Measurements from ENCODE around the gene MDN1.
"Not testable (repeated sequence)": the region's sequence is repeated elsewhere in the genome, so short reads cannot be mapped to it uniquely, and the experiment has no call there.

The MDN1 gene

DNA sequence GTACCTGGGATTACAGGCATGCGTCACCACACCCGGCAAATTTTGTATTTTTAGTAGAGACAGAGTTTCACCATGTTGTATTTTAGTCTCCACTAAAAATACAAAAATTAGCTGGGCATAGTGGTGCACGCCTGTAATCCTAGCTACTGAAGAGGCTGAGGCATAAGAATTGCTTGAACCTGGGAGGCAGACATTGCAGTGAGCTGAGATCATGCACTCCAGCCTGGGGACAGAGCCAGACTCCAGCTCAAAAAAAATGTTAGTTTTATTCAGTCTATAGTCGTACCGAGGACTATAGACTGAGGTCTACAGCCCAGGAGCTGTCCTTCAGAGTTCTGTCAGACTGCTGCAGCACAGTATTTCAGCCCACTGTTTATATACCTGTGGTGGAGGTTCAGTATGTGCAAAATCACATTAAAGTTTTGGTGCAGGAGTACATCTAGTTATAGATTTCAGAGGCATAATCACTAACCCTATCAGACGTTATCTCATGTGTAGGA lies 6.5 kb upstream of the MDN1 start:
- no peak for DNase-seq (ENCODE audit: low read depth, low spot score)

DNA sequence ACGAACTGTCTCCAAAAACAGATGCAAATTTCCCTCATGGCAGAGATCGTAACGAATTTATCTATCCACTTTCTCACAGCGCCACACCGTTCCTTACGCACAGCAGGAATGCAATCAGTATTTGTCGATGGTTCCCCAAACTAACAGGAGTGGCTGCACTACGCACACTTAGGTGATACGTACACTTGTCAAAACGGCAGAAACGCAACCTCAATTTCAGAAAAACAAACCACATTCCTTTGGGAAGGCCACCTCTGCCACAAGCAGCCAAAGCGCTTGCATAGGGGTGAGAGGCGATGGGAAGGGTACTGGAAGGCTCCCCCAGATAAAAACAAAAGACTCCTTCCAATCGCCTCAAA lies 638 bp downstream of the MDN1 start:
- DNase-seq (ENCODE audit: low read depth, low spot score), result no peak

DNA sequence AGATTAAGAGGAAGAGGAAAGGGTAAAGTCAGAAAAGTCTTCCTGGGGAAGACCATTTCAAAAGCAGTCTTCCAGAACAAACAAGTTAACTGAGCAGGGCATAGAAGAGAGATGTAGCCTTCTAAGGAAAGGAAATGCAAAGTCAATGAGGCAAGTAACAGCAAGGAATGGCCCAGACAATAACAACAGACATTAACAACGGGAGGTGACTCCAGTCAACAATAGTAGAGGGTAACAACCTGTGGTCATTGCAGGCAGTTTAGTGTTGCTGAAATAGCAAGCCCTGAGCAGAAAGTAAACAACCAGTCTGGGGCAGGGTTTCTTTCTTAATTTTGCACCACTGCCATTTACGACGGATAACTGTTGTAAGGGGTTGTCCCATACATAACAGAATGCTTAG lies 2.1 kb downstream of the MDN1 start:
- no peak for DNase-seq (ENCODE audit: low read depth, low spot score)

DNA sequence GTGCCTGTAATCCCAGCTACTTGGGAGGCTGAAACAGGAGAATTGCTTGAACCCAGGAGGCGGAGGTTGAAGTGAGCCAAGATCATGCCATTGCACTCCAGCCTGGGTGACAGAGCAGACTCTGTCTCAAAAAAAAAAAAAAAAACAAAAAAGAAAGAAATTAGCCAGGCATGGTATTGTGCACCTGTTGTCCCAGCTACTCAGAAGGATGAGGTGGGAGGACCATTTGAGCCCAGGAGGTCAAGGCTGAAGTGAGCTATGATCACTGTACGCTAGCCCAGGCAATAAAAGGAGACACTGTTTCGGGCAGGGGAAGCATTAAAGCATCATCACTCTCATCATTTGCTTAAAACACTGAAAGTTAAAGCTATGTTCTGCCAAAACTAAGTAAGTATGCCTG lies 6.2 kb downstream of the MDN1 start:
- DNase-seq (ENCODE audit: low read depth, low spot score), result not testable (repeated sequence)

DNA sequence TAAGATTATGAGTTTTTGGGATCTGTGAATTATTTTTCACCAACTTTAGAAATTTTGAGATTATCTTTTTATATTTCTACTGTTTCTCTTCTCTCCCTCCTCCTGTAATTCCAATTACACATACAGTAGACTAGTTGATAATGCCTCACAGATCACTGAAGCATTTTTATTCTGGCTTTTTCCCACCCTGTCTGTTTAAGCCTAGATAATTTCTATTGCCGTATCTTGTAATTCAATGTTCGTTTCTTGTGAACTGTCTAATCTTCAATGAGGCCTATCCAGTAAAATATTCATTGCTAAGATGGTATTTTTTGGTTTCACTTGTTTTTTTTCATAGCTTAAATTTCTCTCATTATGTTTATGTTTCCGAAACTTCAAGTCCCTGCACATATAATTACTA lies 12.0 kb downstream of the MDN1 start:
- DNase-seq (ENCODE audit: low read depth, low spot score), result no peak

DNA sequence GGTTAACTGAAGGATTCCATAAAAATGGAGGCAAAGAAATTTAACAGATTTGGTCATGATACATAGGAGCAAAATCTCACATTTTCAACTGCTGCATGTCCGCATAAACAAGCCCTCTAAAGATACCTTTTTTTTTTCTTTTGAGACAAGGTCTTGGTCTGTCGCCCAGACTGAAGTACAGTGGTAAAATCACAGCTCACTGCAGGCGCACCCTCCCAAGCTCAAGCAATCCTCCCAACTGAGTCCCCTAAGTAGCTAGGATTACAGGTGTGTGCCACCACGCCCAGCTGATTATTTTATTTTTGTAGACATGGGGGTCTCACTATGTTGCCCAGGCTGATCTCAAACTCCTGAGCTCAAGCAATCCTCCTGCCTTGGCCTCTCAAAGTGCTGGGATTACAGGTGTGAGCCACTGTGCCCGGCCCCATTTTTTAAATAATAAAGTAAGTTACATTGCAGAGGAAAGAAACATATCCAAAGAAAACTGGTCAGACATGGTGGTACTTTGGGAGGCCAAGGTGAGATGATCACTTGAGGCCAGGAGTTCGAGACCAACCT lies 13.7 kb downstream of the MDN1 start:
- DNase-seq (ENCODE audit: low read depth, low spot score), result no peak

DNA sequence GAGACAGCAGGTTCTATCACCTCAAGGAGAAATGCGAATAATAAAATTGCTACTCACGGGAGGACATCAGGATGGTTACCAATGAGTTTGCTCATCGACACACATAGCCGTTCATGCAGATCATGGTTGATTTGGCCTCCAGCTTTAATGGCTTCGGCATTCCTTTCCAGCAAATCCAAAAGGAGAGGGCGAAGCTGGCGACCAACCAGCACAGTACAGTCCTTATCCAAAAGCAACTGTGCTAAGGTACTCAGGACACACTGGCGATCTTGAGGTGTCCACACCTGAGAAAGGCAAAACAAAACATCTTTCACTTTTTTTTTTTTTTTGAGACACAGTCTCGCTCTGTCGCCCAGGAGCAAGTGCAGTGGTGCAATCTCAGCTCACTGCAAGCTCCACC lies 16.3 kb downstream of the MDN1 start:
- no peak for DNase-seq (ENCODE audit: low read depth, low spot score)

DNA sequence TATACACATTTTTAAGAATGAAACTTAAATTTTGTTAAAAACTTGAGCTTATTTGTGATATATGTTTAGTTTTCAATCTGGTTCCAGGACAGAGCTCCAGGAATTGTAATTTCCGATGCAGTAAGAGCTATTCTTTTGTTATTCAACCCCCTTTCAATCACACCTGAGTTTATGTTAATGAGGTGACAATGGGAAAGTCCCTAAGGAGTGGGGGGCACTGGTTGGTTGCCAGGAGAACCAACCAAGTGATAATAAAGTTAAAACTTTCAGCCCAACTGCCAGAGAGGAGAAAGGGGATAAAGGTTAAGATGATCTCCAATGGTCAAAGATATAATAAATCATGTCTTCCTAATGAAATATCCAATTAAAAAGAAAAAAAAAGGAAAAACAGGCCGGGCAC lies 19.8 kb downstream of the MDN1 start:
- no peak for DNase-seq (ENCODE audit: low read depth, low spot score)

DNA sequence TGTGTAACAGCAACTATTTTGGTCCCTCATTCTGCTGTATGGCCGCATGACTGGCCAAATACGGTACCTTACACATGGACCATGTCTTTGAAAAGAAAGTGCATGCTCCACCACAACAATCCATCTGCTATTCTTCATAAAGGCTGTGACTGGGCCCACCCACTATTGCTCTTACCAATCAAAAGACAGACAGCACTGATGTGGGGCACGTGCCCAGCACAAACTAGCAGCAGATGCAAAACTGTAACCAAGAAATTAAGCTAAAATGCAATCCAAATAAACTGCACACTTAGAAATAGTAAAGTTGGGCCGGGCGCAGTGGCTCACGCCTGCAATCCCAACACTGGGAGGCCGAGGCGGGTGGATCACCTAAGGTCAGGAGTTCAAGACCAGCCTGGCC lies 20.5 kb downstream of the MDN1 start:
- DNase-seq (ENCODE audit: low read depth, low spot score), result no peak

DNA sequence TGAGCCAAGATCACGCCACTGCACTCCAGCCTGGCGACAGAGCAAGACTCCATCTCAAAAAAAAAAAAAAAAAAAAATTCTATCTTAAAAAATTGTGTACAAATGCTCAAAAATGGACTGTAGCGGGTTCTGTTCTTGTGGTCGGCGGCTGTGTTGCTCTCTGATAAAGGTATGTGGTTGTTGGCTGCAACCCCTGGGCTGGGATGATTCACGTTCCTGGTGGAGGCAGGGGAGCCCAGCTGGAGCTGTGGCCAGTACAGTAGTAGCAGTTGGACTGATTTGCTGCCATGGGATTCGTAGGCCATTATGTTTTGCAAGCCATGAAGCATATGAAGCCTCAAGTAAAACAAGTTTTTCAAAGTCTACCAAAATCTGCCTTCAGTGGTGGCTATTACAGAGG lies 22.3 kb downstream of the MDN1 start:
- DNase-seq (ENCODE audit: low read depth, low spot score), result no peak

DNA sequence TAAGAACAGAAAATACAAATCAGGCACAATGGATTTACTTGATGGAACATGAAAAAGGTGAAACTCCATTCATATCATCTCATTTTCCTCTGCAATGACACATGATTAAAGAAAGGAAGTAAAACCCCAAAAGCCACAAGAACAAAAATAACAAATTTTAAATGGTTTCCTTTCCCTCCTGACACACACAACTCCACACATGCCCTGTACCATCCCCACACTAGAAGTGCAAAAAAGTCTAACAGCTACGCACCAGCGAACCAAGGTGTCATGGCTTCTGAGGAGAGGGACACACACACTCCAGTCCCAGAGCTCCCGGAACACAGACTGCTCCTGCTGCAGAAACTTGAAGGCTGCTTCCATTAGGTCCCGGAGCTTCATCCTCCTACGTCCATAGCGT lies 25.3 kb downstream of the MDN1 start:
- no peak for DNase-seq (ENCODE audit: low read depth, low spot score)

DNA sequence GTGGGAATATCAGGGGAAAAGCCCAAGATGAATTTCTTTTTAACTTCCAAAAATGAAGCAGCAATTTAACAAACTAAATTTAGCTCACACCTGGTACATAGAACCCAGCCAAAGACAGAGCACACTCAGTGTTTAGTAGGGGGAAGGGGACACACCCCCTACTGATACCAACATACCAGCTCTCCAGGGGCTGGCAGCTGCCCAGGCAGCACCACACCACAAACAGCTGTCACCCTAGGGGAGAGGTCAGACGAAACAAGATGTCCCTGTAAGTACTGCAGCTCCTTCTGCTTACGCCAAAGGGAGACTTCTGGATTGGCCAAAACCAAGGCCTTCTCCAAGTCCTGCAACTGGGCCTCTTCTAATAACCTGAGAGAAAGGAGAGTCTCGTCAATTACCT lies 26.0 kb downstream of the MDN1 start:
- DNase-seq (ENCODE audit: low read depth, low spot score), result no peak

DNA sequence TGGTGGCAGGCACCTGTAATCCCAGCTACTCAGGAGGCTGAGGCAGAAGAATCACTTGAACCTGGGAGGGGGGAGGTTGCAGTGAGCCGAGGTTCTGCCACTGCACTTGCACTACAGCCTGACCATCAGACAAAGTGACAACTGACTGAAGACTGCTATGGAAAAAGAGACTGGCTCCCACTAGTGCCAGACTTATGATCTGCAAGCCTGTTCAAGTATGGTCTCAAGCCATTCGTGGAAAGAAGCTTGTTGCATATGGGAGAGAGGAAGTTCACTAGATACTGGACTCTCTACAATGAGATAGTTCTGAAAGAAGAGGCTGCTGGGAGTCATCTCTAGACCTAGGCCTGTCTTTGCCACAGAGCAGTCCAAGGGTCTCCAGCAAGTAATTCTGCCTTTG lies 26.7 kb downstream of the MDN1 start:
- no peak for DNase-seq (ENCODE audit: low read depth, low spot score)

DNA sequence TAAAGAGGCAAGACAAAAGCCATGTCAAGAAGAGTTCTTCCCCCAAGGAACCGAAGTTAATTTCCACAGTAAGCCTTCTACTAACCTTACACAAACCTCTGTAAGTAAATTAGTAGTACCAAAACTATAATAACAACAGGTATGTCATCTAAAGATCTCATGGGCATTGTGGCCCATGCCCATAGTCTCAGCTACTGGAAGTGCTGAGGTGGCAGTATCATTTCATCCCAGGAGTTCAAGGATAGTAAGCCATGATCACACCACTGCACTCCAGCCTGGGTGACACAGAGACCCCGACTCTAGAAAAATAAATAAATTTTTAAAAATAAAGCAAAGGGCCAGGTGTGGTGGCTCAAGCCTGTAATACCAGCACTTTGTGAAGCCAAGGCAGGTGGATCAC lies 29.2 kb downstream of the MDN1 start:
- no peak for DNase-seq (ENCODE audit: low read depth, low spot score)

DNA sequence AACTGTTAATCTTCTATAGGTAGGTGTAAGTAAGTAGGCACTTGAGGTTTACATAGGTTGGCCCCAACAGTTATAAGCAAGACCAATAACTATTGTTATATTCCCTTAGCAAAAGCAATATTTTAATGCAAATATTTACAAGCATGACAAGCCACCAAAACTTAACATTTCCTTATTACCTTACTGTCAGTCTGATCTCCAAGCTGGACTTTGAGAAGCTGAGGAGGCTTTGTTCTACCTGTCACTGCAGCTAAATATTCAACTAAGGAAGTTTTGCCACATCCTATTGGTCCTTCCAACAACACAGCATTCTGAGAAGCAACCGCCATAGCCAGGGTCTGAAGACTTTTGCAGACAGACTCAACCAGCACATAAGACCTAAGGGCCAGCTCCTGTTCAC lies 29.6 kb downstream of the MDN1 start:
- no peak for DNase-seq (ENCODE audit: low read depth, low spot score)

DNA sequence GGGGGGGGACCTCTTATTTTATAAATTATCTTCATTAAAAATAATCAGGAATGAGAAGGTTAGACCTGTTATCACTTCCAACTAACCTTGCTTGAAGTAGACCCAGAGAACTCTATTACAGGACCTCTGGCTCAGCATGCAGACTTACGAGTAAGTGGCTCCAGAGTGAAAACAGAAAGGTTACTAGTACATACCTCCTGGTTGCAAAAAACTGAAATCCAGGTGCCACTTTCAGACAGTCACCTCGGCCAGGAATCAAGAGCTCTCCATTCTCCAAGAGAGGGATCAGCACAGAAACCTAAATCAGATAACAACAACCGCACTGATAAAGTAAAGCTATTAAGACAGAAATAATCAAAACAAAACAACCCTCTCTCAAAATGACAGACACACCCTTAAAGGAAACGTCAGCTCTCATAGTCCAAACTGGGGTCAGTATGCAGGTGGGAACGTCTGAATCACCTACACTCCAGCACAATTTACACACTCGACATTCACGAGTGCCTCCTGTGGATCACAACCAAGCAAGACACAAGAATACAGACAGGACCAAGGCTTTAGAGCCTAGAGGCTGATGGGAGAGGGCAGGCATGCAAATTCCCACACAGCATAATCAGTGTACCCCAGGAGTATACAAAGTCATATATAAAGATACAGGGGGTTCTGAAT lies 31.8 kb downstream of the MDN1 start:
- DNase-seq (ENCODE audit: low read depth, low spot score), result no peak

DNA sequence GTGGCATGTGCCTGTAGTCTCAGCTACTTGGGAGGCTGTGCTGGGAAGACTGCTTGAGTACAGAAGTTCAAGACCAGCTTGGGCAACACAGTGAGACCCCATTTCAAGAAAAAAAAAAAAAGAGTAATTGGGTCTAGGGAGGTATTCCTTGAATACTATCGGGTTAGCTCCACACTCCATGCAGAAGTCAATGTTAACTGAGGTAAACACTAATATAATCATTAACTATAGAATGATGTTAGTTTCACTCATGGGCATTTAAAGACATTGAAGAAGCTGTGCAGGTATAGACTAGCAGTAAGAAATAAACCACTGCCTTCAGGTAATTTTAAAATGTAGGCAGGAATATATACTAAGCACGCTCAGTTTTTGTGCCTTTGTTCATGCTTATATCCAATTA lies 32.6 kb downstream of the MDN1 start:
- DNase-seq (ENCODE audit: low read depth, low spot score), result no peak

DNA sequence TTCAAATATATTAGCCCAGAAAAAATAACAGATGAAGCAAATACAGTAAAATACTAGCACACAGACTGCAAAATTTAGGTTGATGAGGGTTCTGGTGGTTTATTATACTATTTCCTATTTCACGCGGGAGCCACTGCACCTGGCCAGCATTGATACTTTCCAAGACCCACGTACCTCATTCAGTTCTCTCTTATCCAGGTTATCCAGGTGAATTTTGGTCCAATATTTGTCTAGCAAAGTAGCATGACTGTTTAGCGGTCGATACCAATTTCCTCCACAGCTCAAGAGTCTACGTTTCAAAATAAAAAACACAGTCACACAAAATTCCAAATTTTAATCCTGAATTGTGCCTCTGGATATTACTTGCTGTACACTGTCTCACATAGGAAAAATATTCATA lies 34.8 kb downstream of the MDN1 start:
- no peak for DNase-seq (ENCODE audit: low read depth, low spot score)

DNA sequence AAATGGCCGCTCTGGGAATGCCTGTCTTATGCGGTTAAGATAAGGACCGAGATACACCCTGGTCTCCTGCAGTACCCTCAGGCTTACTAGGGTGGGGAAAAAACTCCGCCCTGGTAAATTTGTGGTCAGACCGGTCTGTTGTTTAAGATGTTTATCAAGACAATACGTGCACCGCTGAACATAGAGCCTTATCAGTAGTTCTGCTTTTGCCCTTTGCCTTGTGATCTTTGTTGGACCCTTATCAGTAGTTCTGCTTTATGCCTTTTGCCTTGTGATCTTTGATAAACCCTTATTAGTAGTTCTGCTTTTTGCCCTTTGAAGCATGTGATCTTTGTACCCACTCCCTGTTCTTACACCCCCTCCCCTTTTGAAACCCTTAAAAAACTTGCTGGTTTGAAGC lies 36.3 kb downstream of the MDN1 start:
- DNase-seq (ENCODE audit: low read depth, low spot score), result not testable (repeated sequence)

DNA sequence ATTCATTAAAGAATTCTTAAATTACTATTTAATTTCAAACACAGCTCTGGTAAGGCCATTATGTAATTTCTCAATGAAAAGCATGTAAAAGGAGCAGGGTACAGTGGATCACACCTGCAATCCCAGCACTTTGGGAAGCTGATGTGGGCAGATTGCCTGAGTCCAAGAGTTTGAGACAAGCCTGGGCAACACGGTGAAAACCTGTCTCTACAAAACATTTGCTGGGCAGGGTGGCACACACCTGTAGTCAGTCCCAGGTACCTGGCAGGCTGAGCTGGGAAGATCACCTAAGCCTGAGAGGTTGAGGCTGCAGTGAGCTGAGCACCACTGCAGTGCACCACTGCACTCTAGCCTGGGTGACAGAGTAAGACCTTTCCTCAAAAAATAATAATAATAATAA lies 37.4 kb downstream of the MDN1 start:
- no peak for DNase-seq (ENCODE audit: low read depth, low spot score)

DNA sequence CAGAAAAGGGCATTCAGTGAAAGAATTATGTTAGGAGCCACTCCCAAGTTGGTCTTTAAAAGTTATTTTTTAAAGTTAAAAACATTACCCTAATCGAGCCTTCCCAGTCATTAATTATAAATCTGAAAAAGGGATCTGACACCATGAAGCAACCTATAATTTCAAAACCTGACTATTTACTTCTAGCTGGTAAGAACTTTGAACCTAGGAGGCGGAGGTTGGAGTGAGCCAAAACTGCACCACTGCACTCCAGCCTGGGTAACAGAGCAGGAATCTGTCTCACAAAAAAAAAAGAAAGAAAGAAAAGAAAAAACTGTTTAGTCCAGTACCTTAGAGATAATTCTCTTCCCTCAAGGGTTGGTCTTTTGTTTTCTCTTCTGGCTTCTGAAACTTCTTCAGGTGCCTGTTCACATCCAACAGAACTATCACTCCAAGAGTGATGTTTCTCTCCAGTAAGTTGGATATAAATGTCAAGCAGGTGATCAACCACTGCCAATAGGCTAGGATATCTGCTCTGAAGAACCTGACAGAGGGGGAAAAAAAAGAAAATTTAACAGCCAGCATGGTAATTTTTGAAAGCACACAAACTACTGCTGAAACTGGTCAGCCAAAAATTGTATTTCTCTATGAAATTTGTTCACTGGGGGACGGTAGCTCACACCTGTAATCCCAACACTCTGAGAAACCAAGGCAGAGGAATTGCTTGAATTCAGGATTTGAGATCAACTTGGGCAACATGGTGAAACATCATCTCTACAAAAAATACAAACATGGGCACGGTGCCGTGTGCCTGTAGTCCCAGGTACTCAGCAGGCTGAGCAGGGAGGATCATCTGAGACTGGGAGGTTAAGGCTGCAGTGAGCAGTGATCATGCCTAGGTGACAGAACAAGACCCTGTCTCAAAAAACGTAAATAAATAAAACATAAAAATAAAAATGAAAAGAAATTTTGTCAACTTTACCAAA lies 38.2 kb downstream of the MDN1 start:
- DNase-seq (ENCODE audit: low read depth, low spot score), result no peak

DNA sequence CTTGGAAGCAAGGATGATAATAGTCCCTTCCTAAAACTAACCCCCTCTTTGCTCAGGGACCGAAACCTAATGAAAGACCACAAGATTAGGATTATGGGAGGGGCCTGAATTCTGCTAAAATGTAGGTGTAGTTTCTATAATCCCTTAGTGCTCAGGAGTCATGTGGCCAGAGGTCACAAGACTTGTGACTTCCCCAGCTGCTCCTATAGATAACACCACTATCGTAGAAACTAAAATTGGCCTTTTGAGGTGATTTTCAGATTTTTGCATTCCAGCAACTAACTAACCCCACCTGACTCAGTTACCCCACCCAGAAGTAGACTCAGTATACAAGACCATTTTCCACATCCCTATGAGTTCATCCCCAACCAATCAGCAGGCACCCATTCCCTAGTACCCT lies 42.1 kb downstream of the MDN1 start:
- no peak for DNase-seq (ENCODE audit: low read depth, low spot score)
